Activated CD4-positive, alpha-beta T cell treated with anti-CD3 and anti-CD28 coated beads, Interleukin-2, Interleukin-4, amounts not matched to agents 100 ng/mL and 50 ng/mL, durations not matched to agents 16 hours and 8 hours (primary cell): Measurements from ENCODE around the gene OR2Y1.
"Not testable (repeated sequence)": the region's sequence is repeated elsewhere in the genome, so short reads cannot be mapped to it uniquely, and the experiment has no call there.

Experiments
- DNase-seq: peaks from one replicate; pipeline ENCODE4 v3.0.0-alpha.2; 2020; ENCODE audit warnings: low spot score

The OR2Y1 gene, protein sequence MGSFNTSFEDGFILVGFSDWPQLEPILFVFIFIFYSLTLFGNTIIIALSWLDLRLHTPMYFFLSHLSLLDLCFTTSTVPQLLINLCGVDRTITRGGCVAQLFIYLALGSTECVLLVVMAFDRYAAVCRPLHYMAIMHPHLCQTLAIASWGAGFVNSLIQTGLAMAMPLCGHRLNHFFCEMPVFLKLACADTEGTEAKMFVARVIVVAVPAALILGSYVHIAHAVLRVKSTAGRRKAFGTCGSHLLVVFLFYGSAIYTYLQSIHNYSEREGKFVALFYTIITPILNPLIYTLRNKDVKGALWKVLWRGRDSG

DNA sequence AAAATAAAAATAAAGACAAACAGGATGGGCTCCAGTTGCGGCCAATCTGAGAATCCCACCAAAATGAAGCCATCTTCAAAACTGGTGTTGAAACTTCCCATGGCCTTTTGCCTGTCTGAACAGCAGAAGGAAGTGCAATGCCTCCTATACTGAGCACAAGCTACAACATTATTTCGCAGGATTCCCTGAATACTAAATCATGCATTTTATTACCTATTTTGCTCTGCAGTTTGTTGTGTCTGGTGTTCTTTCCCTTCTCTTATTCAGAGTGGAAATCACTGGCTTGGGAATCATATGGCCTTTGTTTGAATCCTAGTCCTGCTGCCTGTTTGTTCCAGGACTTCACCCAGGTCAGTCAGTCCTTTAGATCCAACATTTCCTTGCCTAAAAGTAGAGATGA is at the start of gene OR2Y1:
OR2Y1 (minus strand) TSS at position 101 of the 400 bp plus-strand sequence; CDS start at position 101, 0 bp downstream.
- DNase-seq = no peak

DNA sequence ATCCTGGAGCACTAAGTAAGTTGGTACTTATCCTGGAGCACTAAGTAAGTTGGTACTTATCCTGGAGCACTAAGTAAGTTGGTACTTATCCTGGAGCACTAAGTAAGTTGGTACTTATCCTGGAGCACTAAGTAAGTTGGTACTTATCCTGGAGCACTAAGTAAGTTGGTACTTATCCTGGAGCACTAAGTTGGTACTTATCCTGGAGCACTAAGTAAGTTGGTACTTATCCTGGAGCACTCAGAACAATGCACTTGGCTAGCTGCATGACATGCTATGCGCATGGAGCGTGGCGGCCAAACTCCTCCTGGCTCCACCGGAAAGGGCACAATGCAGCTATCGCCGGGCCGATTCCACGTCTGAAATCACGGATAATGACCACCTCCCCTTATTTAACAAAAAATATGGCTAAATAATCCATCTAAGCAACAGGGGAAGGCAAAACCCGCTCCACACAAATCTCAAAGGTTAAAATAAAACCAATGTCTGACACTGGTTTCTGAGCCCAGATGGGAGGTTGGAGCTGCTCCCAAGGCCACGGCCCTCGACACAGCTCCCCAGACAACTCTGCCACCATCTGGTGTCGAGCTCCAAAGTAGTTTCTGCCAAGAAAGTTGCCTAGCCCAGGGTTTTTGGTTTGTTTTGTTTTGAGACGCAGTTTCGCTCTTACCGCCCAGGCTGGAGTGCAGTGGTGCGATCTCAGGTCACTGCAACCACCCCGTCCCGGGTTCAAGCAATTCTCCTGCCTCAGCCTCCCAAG is 49.0 kb upstream of the OR2Y1 start:
- DNase-seq = not testable (repeated sequence)

DNA sequence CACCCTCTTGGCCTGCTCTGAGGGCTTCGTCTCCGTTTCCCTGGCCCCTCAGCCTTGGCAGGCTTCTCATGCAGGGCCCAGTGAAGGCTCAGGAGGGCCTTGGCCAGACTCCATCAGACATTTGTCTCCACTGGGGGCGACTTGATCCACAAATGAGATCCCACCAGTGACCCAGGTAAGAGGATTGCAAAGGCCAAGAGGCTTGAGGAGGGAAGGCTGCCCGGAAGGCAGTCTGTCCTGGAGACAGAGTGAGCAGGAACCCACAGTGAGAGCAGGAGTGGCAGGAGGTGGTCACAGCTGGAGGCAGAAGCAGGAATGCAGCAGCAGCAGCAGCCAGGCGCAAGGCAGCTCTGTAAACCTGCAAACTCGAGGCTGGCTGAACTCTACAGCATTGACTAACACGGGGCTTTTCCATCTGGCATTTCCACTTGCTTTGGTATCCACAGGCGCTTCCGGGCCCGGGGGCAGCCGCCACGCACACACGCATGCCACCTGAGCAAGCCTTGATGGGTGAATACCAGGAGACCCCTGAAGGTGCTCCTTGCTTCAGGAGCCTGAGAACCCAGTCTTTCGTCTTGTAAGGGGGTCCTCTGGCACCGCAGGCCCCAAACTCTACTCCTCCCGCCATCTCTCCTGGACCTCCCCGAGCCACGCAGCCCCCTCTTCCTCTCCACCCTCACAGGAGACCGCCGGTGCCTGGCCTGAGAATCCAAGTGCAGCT is 48.0 kb upstream of the OR2Y1 start:
- no peak for DNase-seq

DNA sequence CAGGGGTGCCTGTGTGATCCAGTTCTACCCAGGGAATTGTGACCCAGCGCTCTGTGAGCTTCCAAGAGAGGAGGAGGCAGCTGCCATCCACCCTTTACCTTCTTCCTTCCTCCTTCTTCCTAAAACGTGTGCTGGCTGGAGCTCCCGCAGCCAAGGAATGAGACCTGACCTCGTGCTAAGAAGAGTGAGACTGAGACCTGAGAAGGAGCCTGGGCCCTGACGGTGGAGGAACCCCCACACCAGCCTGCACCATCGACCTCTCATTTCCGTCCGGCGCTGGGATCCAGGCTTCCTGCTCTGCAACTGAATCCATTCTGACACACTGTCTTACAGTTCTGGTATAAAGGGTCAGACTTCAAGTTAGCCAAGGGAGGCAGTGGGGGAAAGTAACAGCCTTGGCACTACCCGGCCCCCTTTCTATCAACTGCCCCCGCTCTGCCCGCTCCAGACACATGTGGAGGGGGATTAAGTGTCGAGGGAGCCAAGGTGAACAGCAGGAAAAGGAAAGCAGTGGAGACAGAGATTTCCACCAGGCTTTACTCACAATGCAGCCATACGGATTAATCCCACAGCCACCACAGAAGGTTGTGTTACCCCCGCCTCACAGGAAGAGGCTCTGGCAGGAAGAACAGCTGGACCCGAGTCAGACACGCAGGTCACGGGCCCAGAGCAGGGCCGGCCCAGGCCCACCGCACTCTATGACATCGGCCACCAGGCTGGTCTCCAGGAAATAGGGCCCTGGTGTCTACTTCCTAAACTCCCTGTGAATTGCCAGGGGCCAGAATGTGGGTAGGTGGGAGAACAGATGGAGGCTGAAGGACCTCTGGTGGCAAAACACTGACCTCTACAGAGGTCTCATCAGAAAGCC is 46.9 kb upstream of the OR2Y1 start:
- DNase-seq = no peak

DNA sequence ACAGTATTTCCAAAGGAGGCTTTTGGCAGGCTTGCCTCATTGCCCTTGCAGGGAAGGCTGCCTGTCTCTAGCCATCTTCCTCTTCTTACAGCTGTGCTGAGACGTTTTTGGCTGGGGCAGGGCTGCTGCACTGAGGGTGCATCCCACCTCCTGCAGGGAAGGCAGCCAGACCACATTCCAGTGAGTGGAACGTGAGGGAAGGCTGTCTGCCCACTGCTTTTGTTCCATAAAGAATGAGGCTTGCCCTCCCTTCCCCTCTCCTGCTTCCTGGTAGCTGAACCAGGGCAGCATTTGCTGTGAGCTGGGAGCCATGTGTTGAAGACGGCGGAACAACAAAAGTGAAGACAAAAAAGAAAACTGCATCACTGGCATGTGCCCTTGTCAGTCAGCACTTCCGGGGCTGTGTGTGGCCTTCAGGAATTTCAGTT is 46.0 kb upstream of the OR2Y1 start:
- DNase-seq = no peak

DNA sequence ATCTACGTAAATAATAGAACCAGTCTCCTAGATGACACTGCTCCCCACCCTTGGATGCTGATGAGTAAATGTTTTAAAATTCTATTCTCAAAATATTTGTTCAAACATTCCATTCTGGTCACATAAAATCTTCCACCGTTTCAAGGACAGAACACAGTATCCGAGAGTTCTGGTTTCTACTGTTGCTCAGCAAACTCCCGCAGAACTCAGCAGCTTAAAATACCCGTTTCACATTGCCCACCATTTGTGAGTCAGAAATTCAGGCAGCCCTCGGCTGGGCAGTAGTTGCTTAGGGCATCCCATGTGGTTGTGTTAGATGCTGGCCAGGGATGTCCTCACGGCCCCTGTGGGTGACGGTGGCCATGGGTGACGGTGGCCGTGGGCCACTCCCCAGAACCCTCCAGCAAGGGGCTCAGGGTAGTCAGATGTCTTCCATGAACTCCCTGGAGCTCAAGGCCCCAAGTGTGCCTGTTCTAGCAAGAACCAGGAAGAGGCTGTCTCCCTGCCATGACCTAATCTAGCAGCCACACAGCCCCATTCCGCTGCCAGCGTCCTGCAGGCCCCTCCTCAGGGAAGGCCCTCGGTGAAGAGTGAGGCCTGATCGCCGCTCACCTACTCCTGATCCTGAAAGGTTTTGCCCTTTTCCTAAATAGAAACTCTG is 45.4 kb upstream of the OR2Y1 start:
- DNase-seq = no peak

DNA sequence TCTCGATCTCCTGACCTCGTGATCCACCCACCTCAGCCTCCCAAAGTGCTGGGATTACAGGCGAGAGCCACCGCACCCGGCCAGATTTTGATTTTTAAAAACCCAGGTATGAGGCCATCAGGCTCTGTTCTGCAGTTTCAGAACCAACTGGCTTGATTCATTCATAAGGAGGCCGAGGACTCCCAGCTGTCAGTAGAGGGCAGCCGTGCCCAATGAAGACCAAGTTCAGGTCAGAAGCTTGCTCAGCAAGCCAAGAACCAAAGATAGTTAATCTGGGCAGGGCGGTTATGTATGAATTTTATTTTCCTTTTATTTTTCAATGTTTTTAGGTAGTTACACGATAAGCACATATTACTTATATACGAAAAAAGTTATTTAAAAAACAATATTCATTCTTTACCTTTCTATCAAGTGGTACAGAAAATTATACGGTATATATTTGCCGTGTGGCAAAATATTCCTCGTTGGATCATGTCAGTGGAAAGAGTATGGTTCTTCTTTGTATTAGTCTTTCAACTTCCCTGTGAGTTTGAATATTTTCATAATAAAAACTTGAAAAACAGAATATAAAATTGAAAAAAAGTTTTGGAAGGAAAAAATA is 44.7 kb upstream of the OR2Y1 start:
- DNase-seq = peak; percentile 68

DNA sequence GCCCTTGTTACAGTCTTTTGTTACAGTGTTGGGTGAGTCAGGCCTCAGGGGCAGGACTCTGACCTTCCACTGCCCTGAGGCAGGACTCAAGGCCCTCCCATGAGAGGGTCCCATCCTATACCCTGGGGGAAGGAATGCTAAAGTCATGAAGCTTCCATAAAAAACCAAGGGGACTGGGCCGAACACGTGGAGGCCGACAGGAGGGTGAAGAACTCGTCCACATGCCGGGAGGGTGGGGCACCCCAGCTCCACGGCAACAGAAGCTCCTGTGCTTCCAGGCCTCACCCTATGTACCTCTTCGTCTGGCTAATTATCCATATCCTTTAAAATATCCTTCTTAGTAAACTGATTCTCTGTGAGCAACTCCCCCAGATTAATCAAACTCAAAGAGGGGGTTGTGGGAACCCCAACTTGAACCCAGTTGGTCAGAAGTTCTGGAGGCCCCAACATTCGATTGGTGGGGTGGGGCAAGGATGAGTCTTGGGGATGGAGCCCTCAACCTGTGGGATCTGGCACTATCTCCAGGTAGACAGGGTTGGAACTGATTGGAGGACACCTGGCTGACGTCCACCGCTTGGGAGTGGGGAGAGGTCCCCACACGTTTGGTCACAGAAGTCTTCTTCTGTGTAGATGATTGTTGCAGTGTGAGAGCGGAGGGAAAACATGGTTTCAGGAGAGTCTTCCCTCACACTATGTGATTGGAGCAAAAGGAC is 43.6 kb upstream of the OR2Y1 start:
- no peak for DNase-seq

DNA sequence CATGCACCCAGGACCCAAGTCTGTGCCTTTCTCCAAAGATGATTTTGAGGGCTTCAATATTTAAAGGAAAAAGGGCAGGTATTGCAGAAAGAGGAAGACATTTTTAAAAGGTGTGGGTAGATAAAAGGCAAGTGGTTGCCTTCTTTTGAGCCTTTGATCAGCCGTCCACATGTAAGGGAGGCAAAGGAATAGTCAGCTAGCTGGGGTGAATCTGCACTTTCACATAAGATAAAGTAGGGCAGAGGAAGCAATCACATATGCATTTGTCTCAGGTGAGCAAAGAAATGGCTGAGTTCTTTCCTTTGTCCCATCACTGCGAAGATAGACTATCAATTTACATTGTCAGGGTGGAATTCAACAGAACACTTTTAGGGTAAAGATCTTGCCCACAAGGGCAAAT is 42.9 kb upstream of the OR2Y1 start:
- DNase-seq = no peak

DNA sequence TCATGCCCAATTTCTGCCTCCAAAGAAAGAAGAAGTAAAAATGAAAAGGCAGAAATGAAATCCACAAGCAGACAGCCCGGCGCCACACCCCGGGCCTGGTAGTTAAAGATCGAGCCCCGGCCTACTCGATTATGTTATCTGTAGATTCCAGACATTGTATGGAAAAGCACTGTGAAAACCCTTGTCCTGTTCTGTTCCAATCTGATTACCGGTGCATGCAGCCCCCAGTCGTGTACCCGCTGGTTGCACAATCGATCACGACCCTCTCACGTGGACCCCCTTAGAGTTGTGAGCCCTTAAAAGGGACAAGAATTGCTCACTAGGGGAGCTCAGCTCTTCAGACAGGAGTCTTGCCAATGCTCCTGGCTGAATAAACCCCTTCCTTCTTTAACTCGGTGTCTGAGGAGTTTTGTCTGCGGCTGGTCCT is 42.1 kb upstream of the OR2Y1 start:
- not testable (repeated sequence) for DNase-seq

DNA sequence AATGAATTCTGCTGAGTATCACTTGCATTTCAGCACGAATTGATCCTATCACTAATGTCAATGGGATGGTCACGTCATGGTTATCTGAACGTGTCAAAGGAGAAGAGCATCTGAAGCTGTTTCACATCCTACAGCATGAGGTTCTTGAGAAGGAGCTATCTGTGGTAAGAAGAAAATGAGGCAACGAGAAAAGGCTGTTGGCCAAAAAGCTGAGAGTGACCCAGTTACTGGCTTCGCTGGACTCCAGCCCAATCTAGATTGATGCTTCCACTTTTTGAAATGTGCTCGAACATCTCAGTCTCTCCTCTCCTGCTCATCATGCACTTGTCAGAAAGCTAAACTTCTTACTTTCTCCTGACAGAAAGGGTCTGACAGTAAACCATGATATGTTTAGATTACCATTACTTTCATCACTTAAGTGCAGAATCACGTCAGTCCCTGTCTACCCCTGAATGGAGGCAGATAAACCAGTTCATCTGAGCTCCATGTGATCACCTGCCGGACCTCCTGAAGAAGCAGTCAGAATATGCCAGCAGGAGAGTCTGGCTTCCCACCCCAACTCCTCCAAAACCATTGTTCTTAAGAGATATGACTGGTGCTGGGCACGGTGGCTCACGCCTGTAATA is 40.2 kb upstream of the OR2Y1 start:
- no peak for DNase-seq

DNA sequence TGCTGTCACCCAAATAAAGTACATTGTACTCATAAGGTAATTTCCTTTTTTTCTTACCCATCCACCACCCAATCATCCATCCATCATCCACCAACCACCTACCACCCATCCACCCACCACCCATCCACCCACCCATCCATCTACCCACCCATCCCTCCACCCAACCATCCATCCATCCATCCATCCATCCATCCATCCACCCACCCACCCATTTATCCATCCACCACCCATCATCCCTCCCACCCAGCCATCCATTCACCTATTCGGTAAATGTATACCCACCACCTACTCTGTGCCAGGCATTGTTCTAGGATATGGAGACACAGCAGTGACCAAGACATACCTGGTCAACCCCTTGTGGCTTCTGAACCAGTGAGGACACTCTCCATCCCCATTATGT is 37.6 kb upstream of the OR2Y1 start:
- DNase-seq = no peak

DNA sequence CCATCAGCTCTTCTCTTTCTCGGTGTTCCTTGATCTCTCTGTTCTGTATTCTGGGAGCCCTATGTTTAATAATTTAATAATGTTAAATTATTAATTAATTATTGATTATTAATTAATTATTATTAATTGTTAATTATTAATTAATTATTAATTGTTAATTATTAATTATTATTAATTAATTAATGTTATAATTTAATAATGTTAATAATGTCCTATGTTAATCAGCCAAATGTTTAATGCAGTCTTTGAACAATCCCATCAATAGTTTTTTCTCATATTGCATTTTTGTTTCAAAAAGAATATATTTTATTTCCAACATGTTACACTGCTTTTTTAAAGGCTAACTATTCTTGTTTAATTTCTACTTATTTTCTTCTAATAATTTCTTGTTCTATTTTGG is 36.5 kb upstream of the OR2Y1 start:
- no peak for DNase-seq

DNA sequence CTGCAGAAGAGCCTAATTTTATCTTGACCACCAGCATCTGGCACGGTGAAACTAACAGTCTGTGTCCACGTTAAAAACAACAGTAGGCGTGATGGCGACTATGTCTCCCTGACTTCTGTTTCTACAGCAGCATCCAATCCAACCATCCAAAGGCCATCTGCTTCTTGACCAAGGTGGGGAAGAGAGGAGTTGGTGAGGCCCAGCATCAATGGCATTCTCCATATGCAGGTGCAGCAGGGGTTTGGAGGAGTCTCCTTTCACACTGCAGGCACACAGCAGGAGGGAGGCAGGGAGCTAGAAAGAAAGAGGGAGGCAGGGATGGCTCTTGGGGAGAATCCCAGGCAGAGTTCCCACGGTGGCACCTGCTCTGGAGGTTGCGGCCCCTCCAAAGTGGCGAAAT is 35.8 kb upstream of the OR2Y1 start:
- DNase-seq = no peak

DNA sequence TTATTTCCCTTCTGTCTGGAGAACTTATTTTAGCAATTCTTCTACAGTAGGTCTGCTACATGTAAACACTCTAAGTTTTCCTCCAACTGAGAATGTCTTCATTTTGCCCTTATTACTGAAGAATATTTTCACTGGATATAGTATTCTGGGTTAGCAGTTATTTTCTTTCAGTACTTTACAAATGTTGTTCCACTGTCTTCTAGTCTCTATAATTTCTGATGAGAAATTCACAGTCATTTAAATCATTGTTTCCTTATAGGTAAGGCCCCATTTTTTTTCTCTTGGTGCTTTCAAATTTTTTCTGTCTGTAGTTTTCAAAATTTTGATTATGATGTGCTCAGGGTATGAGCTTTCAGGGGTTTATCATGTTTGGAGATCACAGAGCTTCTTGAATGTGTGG is 32.0 kb upstream of the OR2Y1 start:
- DNase-seq = no peak

DNA sequence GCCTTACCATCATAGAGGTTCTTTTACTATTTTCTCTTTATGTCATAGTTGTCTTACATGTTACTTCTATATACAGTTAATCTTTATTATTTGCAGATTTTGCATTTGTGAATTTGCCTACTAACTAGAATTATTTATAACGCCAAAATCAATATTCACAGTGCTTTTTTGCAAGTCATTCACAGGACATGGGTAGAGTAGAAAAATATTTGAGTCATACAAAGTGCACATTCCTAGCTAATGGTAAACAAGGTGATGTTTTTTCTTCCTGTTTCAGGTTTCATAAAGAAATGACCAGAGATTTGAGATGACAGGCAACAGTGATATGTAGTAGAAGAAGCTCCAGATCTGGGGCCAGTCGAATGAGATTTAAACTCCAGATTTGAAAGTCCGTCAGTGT is 30.0 kb upstream of the OR2Y1 start:
- no peak for DNase-seq

DNA sequence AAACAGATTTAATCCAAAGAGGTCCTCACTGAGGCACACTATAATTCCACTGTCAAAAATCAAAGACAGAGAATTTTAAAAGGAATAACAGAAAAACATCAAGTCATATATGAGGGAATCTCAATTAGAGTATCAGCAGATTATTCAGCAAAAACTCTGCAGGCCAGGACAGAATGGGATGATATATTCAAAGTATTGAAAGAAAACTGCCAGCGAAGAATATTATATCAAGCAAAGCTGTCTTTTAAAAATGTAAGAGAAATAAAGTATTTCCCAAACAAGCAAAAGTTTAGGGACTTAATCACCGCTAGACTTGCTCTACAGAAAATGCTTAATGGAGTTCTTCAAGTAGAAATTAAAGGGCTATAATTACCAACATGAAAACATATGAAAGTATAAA is 15.7 kb upstream of the OR2Y1 start:
- no peak for DNase-seq

DNA sequence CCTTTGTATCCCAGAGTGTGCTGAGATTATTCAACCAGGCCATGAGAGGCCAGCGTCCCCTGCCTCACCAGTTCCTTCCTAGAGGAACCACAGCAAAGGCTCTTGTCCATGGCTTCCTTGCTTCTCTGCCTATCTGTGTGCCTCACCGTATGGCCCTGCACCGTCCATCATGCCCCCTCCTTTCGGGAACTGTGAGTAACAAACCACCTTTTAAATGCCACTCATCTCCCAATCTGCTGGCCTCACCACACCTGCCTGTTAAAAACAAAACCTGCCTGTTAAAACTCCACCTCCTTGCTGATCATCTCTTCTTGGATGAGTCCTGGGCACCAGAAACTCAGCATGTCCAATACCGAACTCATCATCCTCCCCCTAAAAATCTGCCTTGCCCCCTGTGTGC is 4.4 kb upstream of the OR2Y1 start:
- DNase-seq = no peak

DNA sequence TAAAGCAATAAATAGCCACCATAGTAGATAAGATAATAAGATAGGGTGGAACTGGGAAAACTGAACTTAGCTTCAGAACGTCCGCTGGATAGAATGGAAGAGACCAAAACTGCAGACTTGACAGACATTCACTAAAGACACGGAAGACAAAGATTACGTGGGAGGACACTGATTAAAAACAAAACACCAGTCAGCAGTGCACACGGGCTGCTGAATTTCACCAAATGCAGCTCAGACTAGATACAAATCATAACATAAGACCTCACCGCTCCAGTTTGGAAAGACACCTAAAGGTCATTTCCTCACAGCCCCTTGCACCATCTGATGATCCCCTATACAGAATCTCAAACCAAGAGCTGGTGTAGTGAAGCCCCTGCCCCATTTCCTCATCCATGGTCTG is 2.9 kb upstream of the OR2Y1 start:
- no peak for DNase-seq

DNA sequence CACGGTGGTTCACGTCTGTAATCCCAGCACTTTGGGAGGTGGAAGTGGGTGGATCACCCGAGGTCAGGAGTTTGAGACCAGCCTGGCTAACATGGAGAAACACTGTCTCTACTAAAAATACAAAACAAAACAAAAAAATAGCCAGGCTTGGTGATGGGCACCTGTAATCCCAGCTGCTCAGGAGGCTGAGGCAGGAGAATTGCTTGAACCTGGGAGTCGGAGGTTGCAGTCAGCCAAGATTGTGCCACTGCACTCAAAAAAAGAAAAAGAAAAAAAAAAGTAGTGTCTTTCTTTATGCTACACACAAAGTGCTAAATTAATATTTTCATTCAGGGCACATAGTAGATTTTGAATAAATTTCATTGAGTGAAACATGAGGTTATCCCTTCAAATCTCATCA is 1.1 kb upstream of the OR2Y1 start:
- not testable (repeated sequence) for DNase-seq
